SHP77 treated with DMSO at 0.1 percent for 48 hours (cell line): Measurements from ENCODE around the gene ARHGEF1.
"Not testable (repeated sequence)": the region's sequence is repeated elsewhere in the genome, so short reads cannot be mapped to it uniquely, and the experiment has no call there.

Experiments used
- DNase-seq: peaks from one replicate; lab custom pipeline; 2025; lab: John Stamatoyannopoulos, UW

ARHGEF1 gene

DNA sequence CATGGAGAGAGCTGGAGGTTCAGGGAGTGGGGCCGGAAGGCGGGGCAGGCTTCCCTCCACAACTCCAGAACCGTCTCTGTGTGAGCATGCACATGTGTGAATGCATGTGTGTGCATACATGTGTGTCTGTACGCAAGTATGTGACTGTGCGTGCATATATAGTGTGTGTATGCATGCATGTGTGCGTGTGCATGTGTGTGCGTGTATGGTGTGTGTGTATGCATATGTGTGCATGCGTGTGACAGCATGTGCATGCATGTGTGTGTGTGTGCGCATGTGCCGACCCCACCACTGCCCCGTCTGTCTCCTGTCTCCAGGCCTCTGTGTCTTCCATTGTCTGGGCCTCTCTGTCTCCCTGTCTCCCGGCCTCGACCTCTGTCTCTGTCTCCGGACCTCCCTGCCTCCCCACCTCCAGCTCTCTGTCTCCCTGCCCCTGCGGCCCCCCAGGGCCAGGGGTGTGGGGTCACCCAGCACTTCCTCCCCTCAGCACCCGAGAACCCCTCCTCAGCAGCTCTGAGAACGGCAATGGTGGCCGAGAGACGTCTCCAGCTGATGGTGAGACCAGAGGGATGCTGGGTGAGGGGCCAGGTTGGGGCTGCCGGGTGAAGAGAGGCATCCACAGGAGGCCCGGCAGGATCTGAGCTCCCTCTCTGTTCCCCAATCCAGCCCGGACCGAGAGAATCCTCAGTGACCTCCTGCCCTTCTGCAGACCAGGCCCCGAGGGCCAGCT lies 22.5 kb downstream of the ARHGEF1 start:
- DNase-seq: no peak

DNA sequence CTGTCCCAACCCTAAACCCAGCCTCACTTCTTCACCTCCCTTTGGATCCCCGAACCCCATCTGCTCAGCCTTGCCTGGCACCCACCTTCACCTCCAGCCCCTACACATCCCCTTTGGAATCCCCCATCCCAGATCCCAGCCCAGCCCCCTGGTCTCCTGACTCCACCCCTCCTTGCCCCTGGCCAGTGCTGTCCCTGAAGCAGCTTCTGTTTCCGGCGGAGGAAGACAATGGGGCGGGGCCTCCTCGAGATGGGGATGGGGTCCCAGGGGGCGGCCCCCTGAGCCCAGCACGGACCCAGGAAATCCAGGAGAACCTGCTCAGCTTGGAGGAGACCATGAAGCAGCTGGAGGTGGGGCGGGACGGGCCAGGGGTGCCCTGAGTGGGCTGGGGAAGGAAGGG lies 23.3 kb downstream of the ARHGEF1 start:
- DNase-seq: no peak

DNA sequence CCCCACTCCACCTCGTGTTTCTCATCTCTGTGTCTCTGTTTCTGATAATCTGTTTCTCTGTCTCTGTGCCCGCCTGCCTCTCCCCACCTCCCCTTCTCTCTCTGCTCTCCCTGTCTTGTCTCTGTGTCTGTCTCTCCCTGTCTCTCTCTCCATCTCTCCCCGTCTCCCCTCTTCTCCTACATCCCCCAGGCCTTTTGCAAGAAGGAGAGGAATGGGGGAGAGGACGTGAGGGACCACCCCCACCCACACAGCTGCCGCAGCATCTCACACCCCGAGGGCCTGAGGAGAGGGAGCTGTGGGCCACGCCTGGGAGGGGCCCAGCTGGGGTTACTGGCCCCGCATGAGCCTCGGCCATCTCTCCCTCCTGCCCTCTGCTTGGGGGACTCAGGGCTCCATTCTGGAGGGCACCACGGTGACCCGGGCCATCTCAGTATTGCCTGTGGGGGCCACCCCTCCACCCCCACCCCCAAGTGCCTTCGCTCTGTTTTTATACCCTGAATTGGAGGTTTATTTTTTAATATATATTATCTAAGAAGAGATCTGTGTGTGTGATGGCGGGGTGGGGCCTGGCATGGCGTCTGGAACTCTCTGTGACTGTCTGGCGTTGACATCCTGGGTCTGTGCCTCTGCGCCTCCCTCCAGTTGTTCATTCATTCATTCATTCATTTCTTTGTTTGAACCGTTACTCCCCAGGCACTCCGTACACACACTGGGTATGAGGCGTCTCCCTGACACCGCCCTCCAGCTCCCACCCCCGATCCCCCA lies 24.1 kb downstream of the ARHGEF1 start:
- DNase-seq: no peak

DNA sequence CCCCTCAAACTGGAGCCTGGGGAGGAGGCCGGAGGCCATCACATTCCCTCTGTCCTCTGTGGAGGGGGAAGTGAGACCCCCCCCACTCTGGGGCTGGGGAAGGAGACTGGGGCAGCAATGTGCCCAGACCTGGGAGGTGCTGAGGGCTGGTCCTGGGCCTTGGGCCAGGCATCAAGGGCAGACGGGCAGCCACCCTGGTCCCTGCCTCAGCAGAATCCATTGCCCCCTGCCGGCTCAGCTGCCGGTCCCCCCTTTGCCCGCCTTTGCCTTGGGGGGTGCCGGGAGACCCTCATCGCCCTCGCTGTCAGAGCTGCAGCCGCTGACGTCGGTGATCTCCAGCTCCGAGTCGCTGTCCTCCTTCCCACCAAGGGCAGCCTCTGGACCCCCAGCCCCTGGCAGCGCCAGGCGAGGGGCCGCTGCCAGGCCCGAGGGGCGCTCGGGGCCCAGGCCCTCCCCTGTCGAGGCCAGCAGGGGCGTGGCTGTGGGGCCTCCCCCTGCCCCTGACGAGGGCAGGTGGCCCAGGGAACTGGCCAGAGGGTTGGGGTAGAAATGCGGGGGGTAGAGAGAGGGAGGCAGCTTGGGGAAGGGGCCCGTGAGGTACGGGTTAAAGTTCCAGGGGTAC lies 25.1 kb downstream of the ARHGEF1 start:
- no peak for DNase-seq

DNA sequence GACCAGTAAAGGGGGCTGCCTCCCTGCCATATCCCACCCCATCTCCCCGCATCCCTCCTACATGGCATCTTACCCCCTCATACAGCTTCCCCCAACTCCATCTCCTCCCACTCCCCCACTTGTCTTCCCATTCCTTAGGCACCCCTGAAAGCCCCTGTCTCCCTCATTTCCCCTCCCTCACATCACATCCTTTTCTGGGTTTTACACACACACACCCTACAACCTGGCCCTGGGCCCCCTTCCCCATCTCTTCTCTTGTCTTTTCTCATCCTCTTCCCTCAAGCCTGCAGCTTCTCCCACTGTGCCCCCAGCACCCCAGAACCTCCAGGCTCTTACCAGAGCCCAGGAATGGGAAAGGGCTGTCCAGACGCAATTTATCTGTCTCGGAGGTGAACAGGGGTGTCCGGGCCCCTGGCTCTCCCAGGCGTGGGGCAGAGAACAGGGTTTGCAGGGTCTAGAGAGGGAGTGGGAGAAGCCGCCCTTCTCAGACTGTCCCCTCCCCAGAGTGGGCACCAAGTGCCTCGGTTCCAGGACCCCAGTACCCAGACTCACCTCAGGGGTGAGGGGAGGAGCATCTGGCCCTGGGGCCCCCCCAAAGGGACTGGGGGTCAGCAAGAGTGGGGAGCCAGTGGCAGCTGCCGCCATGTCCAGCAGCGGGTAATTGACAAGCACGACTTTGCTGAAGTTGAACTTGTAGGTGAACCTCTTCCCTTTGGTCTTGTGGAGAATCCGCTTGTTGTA lies 25.9 kb downstream of the ARHGEF1 start:
- no peak for DNase-seq

DNA sequence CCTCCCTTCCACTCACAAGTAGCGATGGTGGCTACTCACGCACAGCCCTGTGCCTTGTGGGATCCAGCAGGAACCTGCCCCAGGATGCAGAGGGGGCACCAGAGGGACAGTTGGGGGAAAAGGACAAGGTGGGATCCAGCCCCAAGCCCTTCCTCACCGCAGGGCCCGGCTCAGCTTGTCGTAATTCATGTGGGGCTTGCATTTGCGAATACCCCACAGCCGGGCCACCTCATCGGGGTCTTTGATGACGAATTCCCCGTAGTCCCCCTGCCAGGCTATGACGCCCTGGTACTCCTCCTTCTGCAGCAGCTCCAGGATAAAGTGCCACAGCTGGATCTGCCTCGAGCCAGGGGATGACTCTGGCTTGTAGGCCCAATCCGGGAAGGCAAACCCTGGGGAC lies 26.7 kb downstream of the ARHGEF1 start:
- DNase-seq: no peak

DNA sequence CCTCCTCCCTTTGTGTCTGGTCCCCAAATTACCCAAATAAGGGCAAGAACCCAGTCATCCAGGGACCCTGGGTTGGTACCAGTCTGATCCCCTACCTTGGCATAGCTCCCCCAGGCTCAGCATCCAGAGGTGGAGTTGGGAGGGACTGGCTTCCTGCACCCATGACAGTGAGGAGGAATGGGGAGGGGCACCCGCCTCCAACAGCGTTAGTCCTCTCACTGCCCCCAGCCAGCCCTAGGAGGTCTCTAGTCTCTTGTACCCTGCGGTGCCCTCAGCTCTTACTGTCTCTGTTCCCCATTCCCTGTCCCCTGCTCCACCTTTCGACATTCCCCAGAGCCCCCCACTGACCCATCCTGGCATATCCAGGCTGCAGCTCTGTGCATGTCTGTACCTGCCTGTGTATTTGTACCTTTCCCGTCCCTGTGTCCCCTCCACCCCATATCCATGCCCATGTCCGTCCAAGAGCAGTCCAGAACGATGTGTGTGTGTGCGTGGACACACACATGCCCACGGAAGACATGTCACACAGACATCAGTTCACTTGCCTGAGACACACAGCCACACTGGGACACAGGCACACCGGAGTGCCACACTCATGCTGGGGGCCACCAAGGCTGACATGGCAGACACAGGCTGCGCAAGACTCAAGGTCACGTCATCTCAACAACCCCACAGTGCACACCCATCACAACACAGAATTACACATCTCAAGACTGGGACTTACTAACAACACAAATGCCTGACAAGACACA lies 27.4 kb downstream of the ARHGEF1 start:
- DNase-seq: no peak

DNA sequence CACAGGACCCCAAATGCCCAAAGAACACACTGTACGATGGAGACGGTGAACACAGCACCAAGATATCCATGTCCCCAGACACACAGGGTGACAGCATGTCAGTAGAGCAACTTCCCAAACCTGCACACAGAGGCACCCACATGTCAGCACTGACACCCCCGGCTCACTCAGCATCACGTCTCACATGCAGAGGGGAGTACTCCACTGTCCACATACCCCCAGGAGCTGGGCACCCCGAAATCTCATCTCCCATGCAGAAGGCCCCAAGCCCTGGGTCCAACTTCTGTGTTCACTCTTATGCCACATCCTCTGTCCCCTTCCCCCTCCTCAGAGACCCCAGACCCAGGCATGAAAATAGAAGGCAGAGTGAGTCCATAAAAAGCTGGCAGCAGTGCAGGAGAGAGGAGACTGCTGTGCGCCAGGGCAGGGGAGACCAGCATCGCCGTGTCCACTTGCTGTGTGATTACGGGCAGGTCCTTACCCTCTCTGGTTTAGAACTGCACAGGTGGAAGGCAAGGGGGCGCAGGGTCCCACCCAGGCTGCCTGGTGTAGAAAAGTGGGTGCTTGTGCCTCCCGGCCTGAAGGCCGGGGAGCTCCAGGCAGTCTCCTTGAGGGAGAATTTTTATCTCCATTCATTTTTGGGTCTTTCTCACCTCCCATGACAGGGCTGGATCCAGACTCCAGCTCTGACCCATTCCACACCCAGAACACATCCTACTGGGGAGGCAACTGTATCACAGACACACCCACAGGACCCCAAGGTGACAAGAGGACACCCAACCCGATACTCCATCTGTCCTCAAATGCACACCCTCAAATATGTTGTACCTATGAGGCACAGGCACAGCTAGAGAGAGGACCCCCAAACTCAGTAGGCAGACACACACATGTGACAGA lies 28.3 kb downstream of the ARHGEF1 start:
- DNase-seq: no peak

DNA sequence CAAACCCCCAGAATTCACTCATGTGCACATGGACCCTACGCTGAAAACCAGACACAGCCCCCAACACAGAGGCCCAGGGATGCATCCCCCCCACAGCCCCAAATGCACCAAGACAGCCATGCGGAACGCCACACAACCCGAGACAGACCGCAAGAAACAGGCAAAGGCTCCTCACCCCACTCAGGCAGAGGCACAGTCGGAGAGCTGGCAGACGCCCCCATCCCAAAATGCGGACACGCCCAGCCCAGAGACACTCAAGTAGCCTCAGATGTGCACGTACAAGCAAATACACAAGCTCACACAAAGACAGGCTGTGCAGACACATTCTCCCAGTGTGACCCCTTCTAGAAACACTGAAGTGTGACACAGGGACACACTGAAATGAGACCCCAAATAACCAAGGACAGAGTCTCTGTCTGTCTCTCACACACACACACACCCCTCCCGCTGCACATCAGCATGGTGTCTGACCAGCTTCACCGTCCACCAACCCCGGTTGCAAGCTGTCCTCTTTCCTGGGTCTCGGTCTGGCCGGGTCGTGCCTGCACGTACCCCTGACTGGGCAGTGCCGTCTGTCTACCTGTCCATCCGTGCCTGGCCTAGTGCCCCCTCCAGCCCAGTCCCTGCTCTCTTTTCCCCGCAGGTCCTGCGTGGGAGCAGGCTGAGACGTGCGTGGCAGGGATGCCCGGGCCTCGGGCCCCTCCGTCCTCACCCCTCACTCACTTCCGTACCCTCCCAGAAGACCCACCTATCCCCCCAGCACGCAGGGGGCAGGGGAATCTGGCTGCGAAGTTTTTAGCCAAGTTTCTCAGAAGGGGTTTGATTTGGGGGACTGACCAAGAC lies 29.1 kb downstream of the ARHGEF1 start:
- no peak for DNase-seq

DNA sequence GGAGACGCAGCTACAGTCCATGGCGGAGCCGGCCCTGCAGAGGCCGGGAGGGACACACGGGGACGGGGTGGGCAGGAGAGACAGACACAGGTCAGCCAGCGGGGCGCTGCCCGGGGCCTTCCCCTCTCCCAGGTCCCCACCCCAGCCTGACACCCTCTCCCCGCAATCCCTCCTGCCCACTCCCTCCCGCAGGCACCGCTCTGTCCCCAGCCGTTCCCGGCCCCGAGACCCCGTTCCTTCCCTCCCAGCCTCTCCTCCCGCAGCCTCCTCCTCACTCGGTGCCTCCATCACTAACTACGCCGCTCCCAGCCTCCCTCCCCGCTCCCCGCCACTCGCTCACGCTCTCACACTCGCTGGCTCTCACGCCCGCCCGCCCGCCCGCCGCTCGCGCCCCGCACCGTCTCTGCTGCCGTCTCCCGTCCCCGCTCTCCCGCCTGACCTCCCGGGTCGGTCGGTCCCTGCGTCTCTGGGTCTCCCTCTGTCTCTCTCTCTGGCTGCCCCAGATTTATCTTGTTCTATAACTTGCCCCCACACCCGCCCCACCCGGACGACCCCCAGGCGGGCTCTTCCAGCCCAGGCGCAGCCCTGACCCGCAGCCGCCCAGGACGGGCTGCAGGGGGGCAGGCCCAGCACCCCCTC lies 30.0 kb downstream of the ARHGEF1 start:
- DNase-seq: no peak

DNA sequence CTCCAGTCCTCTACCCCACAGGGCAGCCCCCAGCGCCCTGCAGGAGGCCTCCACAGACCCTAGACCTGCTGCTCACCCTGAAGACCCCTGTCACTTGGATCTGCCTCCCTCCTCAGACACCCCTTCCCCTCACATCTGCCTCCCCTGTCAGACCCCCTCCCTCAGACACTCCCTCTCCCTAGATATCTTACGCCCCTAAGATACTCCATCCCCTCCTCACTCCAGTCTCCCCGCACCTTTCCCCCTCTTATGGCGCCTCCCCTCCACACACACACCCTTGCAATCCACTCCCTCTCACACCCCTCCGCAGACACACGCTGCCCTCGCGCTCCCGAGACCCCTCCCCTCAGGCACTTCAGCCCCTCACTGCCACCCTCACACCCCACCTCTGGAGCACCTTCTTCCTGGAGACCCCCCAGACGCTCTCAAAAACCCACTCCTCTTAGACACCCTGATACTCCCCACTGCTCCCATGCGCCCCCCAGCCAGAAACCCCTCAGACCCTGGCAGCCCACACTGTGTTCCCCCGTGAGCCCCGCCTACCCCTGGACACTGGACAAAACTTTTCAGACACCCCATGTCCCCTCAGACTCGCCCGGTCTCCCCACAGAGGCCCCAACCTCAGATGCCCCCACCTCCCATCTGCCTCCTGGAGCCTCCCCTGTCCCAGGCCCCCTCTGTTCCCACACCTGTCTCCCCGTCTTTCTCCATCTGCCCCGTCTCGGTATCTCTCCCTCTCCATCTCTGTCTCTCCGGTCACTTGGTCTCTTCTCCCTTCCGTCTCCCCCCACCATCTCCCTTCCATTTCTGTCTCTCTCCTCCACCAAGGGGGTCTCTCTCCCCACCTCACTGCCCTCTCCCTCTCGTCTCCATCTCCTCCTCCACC lies 30.8 kb downstream of the ARHGEF1 start:
- no peak for DNase-seq

DNA sequence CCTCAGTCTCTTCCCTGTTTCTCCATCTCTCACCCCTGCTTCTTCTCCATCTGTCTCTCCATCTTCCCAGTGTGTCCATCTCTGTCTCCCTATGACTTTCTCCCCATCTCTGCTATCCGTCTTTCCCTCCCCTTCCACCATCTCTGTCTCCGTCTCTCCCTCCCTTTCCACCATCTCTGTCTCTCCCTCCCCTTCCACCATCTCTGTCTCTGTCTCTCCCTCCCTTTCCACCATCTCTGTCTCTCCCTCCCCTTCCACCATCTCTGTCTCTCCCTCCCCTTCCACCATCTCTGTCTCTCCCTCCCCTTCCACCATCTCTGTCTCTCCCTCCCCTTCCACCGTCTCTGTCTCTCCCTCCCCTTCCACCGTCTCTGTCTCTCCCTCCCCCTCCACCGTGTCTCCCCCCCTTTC lies 31.4 kb downstream of the ARHGEF1 start:
- not testable (repeated sequence) for DNase-seq

DNA sequence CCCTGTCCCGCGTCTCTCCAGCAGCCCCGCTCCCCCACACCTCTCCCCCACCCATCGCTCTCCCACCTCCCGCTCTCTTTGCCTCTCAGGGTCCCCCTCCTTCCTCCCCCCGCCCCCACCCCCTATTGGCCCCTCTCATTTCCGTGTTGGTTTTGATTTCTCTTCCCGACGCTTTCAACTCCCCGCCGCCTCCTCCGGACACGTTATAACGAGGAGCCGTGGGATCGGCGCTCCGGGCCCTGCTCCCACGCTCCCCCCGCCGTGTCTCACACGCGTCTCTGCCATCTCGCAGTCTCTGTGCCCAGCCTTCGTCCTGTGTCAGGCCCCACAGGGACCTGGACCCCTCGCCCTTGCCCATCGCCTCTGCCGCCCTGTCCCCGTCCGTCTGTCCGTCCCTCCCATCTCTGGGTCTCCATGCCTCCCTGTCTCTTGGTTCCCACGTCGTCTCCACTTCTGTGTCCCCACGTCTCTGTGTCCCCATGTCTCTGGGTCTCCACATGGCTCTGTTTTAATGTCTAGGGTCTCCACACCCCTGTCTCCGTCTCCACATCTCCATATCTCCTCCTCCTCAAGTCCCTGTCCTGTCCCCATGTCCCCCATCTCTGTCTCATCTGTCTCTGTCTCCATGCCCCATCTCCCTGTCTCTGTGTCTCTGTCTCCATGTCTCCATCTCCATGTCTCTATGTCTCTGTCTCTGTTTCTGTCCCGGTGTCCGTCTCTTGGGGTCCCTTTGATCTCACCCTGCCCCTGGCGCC lies 32.2 kb downstream of the ARHGEF1 start:
- no peak for DNase-seq

DNA sequence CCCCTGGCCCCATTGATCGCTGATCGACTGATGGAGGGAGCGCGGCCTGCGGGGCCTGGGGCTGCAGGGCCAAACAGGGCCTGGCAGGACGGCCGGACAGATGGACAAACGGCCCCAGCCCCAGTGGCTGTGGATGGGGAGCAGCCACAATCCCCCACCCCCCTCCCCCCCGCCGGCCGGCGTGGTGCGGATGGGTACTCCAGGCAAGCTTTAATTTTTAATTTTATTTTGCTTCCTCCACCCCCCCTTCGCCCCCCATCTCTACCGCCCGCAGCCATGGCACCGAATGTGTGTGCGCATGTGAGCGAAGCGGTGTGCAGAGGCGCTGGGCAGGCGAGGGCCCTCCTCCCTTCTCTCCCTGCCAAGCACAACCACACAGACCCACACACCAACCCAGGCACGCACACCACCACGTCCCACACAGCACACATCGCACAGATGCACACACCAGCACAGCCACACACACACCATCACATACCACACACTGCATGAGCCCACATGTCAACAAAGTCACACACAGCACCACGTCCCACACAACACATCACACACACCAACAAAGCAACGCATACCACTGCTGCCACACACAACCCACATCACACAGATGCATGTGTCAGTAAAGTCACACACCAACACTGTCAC lies 32.9 kb downstream of the ARHGEF1 start:
- no peak for DNase-seq

DNA sequence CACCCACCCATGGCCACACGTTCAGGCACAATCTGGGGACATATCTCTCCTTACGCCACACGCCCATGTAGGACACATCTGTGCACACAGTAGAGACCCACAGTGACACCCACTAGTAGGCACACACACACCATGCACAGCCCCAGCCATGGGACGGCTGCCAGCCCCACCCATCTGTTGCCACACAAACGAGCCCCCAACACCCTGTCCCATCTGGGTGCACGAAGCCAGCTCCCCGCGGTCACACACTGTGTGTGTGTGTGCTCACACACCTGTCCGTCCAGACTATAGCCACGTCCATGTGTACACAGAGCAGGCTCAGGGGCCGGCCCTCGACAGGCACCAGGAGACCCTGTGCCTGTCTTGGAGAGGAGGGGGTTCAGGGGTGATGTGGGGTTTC lies 34.7 kb downstream of the ARHGEF1 start:
- DNase-seq: no peak

DNA sequence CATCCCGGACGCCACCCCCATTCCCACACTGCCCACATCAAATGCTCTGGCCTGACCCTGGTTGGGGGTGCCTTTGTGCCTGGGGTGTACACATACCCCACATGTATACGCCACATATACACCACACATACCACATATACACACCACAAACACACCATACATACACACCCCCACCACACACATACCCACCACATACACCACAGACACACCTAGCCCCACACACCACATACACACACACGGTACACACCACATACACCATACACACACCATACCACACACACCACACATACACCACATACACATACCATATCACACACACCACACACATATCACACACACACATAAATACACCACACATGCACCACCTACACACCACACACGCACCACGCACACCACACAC lies 35.1 kb downstream of the ARHGEF1 start:
- no peak for DNase-seq

DNA sequence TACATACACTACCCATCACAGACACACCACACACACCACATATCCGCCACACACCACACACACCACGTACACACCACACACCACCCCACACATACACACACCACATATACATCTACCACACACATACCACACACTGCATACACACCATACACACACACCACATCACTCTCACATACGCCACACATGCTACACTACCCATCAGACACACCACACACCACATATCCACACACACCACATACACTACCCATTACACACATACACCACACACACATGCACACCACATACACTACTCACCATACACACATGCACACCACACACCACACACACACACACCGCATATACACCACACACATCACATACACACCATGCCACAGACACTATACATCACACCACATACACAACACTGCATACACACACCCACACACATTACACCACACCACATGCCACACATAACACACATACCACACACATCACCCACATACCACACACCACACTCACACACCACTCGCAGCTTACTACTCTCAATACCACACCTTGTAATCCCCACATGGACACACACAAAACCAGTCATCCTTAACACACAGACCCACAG lies 35.8 kb downstream of the ARHGEF1 start:
- DNase-seq: no peak
